A549 (cell line): ENCODE measurements around the gene DPYD. TPM values are rescaled to one million over a fixed set of nuclear protein-coding genes. Genes with fewer than 3 reads are reported as not detected.

Source experiments
- ATAC-seq, 2 experiments: fragments of 200-7000 bp in 1 of 2; fragments of >200 bp in 1 of 2; cut with Nextera tagmentation in 1 of 2; cut with Tn5 transposase in 1 of 2; 3 replicates each; pipeline versions ENCODE4 v1.8.0 to v1.9.1; 2018 to 2020; ENCODE audit warnings: mild to moderate bottlenecking in 1 of 2, moderate library complexity in 1 of 2
- CTCF ChIA-PET: fragments of 300-600 bp; sonication (Branson Sonifier 250); formaldehyde crosslinking; extraction: SDS; loops from one replicate; lab custom pipeline; 2021; ENCODE audit warnings: antibody characterized with exemption, inconsistent platforms; lab: Yijun Ruan, JAX
- POLR2A ChIA-PET: fragments of 350-600 bp; formaldehyde crosslinking; extraction: SDS; loops from one replicate; lab custom pipeline; 2021; ENCODE audit warnings: antibody characterized with exemption, inconsistent platforms; lab: Yijun Ruan, JAX
- DNase-seq, 2 experiments: peaks; one replicate each; pipeline versions ENCODE4 v3.0.0 to v3.0.0-alpha.2; 2011 to 2016; ENCODE audit warnings: low read depth in 1 of 2, low spot score in 1 of 2
- FAIRE-seq: peaks from 2 replicates; lab custom pipeline; 2011; peaks lifted over from hg19 to GRCh38; lab: Jason Lieb, UNC
- H3K27ac ChIP-seq, 2 experiments: fragments of >200 bp; sonication (Bioruptor Twin); formaldehyde crosslinking; 3 replicates each; pipeline ENCODE4 v1.5.1; 2016 to 2017
- H3K4me1 ChIP-seq: fragments of >200 bp; sonication (Bioruptor Twin); formaldehyde crosslinking; 3 replicates; pipeline ENCODE4 v1.6.1; 2016
- H3K4me2 ChIP-seq: fragments of >200 bp; sonication (Bioruptor Twin); formaldehyde crosslinking; 3 replicates; pipeline ENCODE4 v1.6.1; 2016
- H3K4me3 ChIP-seq: fragments of >200 bp; sonication (Bioruptor Twin); formaldehyde crosslinking; 3 replicates; pipeline ENCODE4 v1.5.1; 2016
- H3K9me3 ChIP-seq: fragments of >200 bp; sonication (Bioruptor Twin); formaldehyde crosslinking; 3 replicates; pipeline ENCODE4 v1.6.1; 2016
- BHLHE40 ChIP-seq: IDR thresholded peaks from 2 replicates; pipeline ENCODE4 v1.6.1; 2012; ENCODE audit warnings: low read depth, low read length, inconsistent platforms
- CBX2 ChIP-seq: fragments of 200-600 bp; sonication (generic); IDR thresholded peaks from 2 replicates; pipeline ENCODE4 v1.6.1; 2016; ENCODE audit warnings: low read depth, mild to moderate bottlenecking, borderline replicate concordance
- CBX8 ChIP-seq: fragments of 200-600 bp; sonication (generic); IDR thresholded peaks from 2 replicates; pipeline ENCODE4 v1.6.1; 2016
- CHD2 ChIP-seq: fragments of 150-350 bp; IDR thresholded peaks from 2 replicates; pipeline ENCODE4 v1.6.1; 2014; ENCODE audit warnings: low read length; ENCODE audit not compliant: partially characterized antibody
- FOSL2 ChIP-seq, 2 experiments: fragments of 450-650 bp in 1 of 2; fragments of >200 bp in 1 of 2; sonication (Bioruptor Twin) in 1 of 2; formaldehyde crosslinking; IDR thresholded peaks; 2 replicates each; pipeline versions ENCODE4 v1.5.0 to v1.6.1; 2016 to 2020; ENCODE audit warnings: mild to moderate bottlenecking in 1 of 2, moderate library complexity in 1 of 2
- HOXA7 ChIP-seq: fragments of 250-450 bp; sonication (Bioruptor Pico); IDR thresholded peaks from 2 replicates; pipeline ENCODE4 v1.5.0; 2020; ENCODE audit warnings: mild to moderate bottlenecking, moderate library complexity
- HOXB13 ChIP-seq: fragments of 250-450 bp; sonication (Bioruptor Pico); IDR thresholded peaks from 2 replicates; pipeline ENCODE4 v1.5.0; 2020; ENCODE audit warnings: low read depth, mild to moderate bottlenecking, moderate library complexity
- JUN ChIP-seq, 2 experiments: fragments of >200 bp; sonication (Bioruptor Twin); formaldehyde crosslinking; IDR thresholded peaks; 2 replicates in 1 of 2; 3 replicates in 1 of 2; pipeline ENCODE4 v1.6.1; 2016 to 2017
- JUNB ChIP-seq: fragments of >200 bp; sonication (Bioruptor Twin); formaldehyde crosslinking; IDR thresholded peaks from 2 replicates; pipeline ENCODE4 v1.6.1; 2016
- KDM1A ChIP-seq: fragments of 200-600 bp; sonication (generic); IDR thresholded peaks from 2 replicates; pipeline ENCODE4 v1.6.1; 2016; ENCODE audit warnings: low read depth, mild to moderate bottlenecking
- MAFK ChIP-seq: fragments of 450-650 bp; IDR thresholded peaks from 2 replicates; pipeline ENCODE4 v1.6.1; 2014; ENCODE audit not compliant: partially characterized antibody
- MAZ ChIP-seq: fragments of 150-350 bp; IDR thresholded peaks from 2 replicates; pipeline ENCODE4 v1.6.1; 2014; ENCODE audit warnings: antibody characterized with exemption, low read depth, low read length, borderline replicate concordance
- MYC ChIP-seq: IDR thresholded peaks from 2 replicates; pipeline ENCODE4 v1.6.1; 2012; ENCODE audit warnings: mild to moderate bottlenecking, inconsistent platforms, low read length, improper control_type of control experiment, borderline replicate concordance
- NPAS2 ChIP-seq: fragments of 250-450 bp; sonication (Bioruptor Pico); IDR thresholded peaks from 2 replicates; pipeline ENCODE4 v1.8.0; 2022; ENCODE audit warnings: mild to moderate bottlenecking, moderate library complexity, borderline replicate concordance
- NR3C1 ChIP-seq: fragments of >200 bp; sonication (Bioruptor Twin); formaldehyde crosslinking; IDR thresholded peaks from 3 replicates; pipeline ENCODE4 v1.6.1; 2017
- RCOR1 ChIP-seq: fragments of 150-350 bp; IDR thresholded peaks from 2 replicates; pipeline ENCODE4 v1.6.1; 2014; ENCODE audit warnings: antibody characterized with exemption, low read length, low read depth
- RFX5 ChIP-seq: fragments of 450-650 bp; IDR thresholded peaks from 2 replicates; pipeline ENCODE4 v1.7.1; 2014; ENCODE audit warnings: antibody characterized with exemption, mild to moderate bottlenecking, moderate library complexity
- RNF2 ChIP-seq: fragments of 200-600 bp; sonication (generic); IDR thresholded peaks from 2 replicates; pipeline ENCODE4 v1.6.1; 2016; ENCODE audit warnings: low read depth, mild to moderate bottlenecking, antibody characterized with exemption, moderate library complexity, borderline replicate concordance
- TP53 ChIP-seq: fragments of 250-450 bp; sonication (Bioruptor Pico); IDR thresholded peaks from 2 replicates; pipeline ENCODE4 v1.5.0; 2021; ENCODE audit warnings: mild to moderate bottlenecking, moderate library complexity
- ZSCAN20 ChIP-seq: fragments of 250-450 bp; sonication (Bioruptor Pico); IDR thresholded peaks from 2 replicates; pipeline ENCODE4 v1.8.0; 2022; ENCODE audit warnings: mild to moderate bottlenecking, moderate library complexity
- WGBS: methylation state at CpG from one replicate; pipeline ENCODE4 v1.1.6; 2017; ENCODE audit errors: missing lambda C conversion rate; 5-methylcytosine and 5-hydroxymethylcytosine counted together
- polyA plus RNA-seq, 4 experiments: library from polyadenylated mRNA; depleted of rRNA in 3 of 4; stranded (reverse); fragments of >200 nt; fragmentation: RNase III in 1 of 4; extraction: RNeasy Plus Mini Kit Qiagen cat#74134 plus additional on column Dnase treatment in 1 of 4; gene quantifications; 2 replicates in 3 of 4; 3 replicates in 1 of 4; pipeline ENCODE4 v1.2.3, GENCODE V29; 2011 to 2017
- TF ChIP-seq, protein P1 (sequence below): fragments of 250-450 bp; sonication (Bioruptor Pico); IDR thresholded peaks from 2 replicates; pipeline ENCODE4 v1.5.0; 2020; ENCODE audit warnings: low read depth, mild to moderate bottlenecking, moderate library complexity
- TF ChIP-seq, protein P2 (sequence below): fragments of >200 bp; sonication (Bioruptor Twin); formaldehyde crosslinking; IDR thresholded peaks from 3 replicates; pipeline ENCODE4 v1.6.1; 2016
- TF ChIP-seq, protein P3 (sequence below): fragments of >200 bp; sonication (Bioruptor Twin); formaldehyde crosslinking; IDR thresholded peaks from 3 replicates; pipeline ENCODE4 v1.5.1; 2016
- TF ChIP-seq, protein P4 (sequence below): IDR thresholded peaks from 2 replicates; pipeline ENCODE4 v1.6.1; 2012
- TF ChIP-seq, protein P5 (sequence below): fragments of 150-350 bp; IDR thresholded peaks from 2 replicates; pipeline ENCODE4 v1.6.1; 2014; ENCODE audit warnings: low read depth, mild to moderate bottlenecking, low read length
- TF ChIP-seq, protein P6 (sequence below): fragments of >200 bp; sonication (Bioruptor Twin); formaldehyde crosslinking; IDR thresholded peaks from 2 replicates; pipeline ENCODE4 v1.6.1; 2016
- TF ChIP-seq, protein P7 (sequence below): fragments of 450-650 bp; IDR thresholded peaks from 2 replicates; pipeline ENCODE4 v1.6.1; 2014; ENCODE audit warnings: antibody characterized with exemption

DPYD gene
- polyA plus RNA-seq, 2 of the 4 experiments (the other 2 are of a cell fraction): 5.9 to 7.5 TPM

DNA sequence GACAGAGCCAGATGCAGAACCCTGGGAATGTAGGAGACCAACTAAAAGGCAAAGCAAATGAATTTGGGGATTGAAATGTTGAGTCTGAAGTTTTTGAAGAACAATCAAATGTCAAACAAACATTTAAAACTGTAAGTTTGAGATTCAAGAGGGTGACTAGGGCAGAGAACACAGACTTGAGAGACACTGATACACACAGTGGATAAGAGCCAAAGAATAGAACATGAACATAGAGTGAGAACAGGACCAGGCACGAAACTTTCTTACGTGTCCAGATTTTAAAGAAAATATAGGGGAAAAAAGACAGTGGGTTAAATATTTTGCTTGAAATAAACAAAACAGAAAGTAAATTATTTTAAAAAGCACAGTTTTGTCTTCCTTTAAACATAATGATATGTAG, 115.7 kb downstream of the DPYD start:
- ChIA-PET CTCF (no interaction called here), POLR2A (no interaction called here)
- no peak overlapping the region for H3K4me3 ChIP-seq
- no peaks in the 10 kb centered on the region for H3K9me3 ChIP-seq
- FAIRE-seq (no peak), ATAC-seq (no peak), DNase-seq (no peak)
- TF ChIP-seq, protein P1, sequence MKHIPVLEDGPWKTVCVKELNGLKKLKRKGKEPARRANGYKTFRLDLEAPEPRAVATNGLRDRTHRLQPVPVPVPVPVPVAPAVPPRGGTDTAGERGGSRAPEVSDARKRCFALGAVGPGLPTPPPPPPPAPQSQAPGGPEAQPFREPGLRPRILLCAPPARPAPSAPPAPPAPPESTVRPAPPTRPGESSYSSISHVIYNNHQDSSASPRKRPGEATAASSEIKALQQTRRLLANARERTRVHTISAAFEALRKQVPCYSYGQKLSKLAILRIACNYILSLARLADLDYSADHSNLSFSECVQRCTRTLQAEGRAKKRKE (CRISPR knock-in tag): no peak
- TF ChIP-seq JUN (IDR thresholded peaks at IDR 0.05) (no peak), HOXB13 (CRISPR knock-in tag) (no peak), RCOR1 (no peak)
- no peaks in the 10 kb centered on the region for H3K4me1 ChIP-seq
- no peak overlapping the region for H3K4me2 ChIP-seq
- no peak overlapping the region for H3K27ac ChIP-seq
- WGBS: 94% methylated on average over 2 of the region's 2 CpGs

DNA sequence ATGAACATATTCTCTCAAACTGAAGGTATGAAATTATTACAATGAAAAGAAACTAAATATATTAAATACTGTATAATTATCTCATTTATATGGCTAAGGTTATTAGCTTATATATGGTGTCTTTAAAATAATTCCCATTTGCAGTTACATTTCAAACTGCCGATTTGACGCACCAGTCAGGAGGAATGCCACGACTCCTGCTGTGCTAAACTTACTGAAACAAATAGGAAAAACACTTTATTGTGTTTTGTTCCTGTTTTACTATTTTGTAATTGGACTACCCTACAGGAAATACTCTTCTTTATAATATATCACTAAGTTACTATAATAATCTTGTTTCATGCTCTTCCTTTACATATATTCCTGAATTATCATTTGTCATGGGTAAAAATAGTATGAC, 117.8 kb downstream of the DPYD start:
- CTCF ChIA-PET: no interaction called here
- H3K27ac ChIP-seq: no peak overlapping the region
- H3K9me3 ChIP-seq: no peaks in the 10 kb centered on the region
- no peak for FAIRE-seq
- ATAC-seq: no peak
- no peak overlapping the region for H3K4me3 ChIP-seq
- 91% methylated on average over 3 of the region's 3 CpGs for WGBS
- DNase-seq: no peak
- H3K4me2 ChIP-seq: no peak overlapping the region
- POLR2A ChIA-PET: no interaction called here
- H3K4me1 ChIP-seq: no peaks in the 10 kb centered on the region
- no peak for TF ChIP-seq MAZ
- TF ChIP-seq, protein P2, sequence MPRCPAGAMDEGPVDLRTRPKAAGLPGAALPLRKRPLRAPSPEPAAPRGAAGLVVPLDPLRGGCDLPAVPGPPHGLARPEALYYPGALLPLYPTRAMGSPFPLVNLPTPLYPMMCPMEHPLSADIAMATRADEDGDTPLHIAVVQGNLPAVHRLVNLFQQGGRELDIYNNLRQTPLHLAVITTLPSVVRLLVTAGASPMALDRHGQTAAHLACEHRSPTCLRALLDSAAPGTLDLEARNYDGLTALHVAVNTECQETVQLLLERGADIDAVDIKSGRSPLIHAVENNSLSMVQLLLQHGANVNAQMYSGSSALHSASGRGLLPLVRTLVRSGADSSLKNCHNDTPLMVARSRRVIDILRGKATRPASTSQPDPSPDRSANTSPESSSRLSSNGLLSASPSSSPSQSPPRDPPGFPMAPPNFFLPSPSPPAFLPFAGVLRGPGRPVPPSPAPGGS: no peak
- TF ChIP-seq, protein P3, sequence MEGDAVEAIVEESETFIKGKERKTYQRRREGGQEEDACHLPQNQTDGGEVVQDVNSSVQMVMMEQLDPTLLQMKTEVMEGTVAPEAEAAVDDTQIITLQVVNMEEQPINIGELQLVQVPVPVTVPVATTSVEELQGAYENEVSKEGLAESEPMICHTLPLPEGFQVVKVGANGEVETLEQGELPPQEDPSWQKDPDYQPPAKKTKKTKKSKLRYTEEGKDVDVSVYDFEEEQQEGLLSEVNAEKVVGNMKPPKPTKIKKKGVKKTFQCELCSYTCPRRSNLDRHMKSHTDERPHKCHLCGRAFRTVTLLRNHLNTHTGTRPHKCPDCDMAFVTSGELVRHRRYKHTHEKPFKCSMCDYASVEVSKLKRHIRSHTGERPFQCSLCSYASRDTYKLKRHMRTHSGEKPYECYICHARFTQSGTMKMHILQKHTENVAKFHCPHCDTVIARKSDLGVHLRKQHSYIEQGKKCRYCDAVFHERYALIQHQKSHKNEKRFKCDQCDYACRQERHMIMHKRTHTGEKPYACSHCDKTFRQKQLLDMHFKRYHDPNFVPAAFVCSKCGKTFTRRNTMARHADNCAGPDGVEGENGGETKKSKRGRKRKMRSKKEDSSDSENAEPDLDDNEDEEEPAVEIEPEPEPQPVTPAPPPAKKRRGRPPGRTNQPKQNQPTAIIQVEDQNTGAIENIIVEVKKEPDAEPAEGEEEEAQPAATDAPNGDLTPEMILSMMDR: no peak
- TF ChIP-seq, protein P4, sequence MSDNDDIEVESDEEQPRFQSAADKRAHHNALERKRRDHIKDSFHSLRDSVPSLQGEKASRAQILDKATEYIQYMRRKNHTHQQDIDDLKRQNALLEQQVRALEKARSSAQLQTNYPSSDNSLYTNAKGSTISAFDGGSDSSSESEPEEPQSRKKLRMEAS: no peak
- TF ChIP-seq TP53 (CRISPR knock-in tag): no peak
- TF ChIP-seq ZSCAN20 (CRISPR knock-in tag): no peak
- no peak for TF ChIP-seq JUNB
- no peak for TF ChIP-seq RCOR1
- no peak for TF ChIP-seq RNF2
- TF ChIP-seq KDM1A: no peak
- TF ChIP-seq HOXA7 (CRISPR knock-in tag): no peak
- no peak for TF ChIP-seq RFX5
- no peak for TF ChIP-seq HOXB13 (CRISPR knock-in tag)
- no peak for TF ChIP-seq BHLHE40
- TF ChIP-seq, protein P5, sequence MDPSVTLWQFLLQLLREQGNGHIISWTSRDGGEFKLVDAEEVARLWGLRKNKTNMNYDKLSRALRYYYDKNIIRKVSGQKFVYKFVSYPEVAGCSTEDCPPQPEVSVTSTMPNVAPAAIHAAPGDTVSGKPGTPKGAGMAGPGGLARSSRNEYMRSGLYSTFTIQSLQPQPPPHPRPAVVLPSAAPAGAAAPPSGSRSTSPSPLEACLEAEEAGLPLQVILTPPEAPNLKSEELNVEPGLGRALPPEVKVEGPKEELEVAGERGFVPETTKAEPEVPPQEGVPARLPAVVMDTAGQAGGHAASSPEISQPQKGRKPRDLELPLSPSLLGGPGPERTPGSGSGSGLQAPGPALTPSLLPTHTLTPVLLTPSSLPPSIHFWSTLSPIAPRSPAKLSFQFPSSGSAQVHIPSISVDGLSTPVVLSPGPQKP: no peak
- no peak for TF ChIP-seq MAFK
- TF ChIP-seq CBX8: no peak

DNA sequence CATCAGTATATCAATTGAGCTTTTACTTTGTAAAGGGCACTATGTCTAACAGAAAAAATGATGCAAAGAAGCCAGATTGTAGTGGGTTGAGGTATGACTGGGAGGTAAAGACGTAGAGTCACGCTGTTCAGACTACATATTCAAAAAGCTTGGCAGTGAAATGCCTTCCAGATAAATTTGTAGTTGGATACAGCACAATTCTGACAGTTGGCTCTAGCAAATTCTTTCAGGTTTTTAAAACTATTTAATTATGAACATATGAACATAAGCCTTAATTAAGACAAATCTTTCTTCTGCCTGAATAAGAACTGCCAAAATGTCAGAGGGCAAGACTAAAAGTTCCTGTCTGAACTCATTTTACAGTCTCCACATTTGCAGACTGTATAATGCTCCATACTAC, 118.8 kb downstream of the DPYD start:
- FAIRE-seq (no peak), DNase-seq (no peak), ATAC-seq (no peak)
- H3K4me1 ChIP-seq: peaks cover 5% of the 10 kb centered on the region
- no peak overlapping the region for H3K4me2 ChIP-seq
- no peak overlapping the region for H3K27ac ChIP-seq
- POLR2A ChIA-PET: no interaction called here
- WGBS: 95% methylated on average over 2 of the region's 2 CpGs
- no peak overlapping the region for H3K4me3 ChIP-seq
- H3K9me3 ChIP-seq: no peaks in the 10 kb centered on the region
- CTCF ChIA-PET: no interaction called here
- TF ChIP-seq JUNB (no peak), MYC (no peak), RFX5 (no peak), CHD2 (no peak), CBX2 (no peak), NPAS2 (CRISPR knock-in tag) (no peak), NR3C1 (no peak), FOSL2 (IDR thresholded peaks at IDR 0.05) (no peak), FOSL2 (CRISPR knock-in tag; IDR thresholded peaks at IDR 0.05) (no peak)
- TF ChIP-seq, protein P6, sequence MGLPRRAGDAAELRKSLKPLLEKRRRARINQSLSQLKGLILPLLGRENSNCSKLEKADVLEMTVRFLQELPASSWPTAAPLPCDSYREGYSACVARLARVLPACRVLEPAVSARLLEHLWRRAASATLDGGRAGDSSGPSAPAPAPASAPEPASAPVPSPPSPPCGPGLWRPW: no peak
- TF ChIP-seq, protein P1 (CRISPR knock-in tag): no peak
- TF ChIP-seq, protein P7, sequence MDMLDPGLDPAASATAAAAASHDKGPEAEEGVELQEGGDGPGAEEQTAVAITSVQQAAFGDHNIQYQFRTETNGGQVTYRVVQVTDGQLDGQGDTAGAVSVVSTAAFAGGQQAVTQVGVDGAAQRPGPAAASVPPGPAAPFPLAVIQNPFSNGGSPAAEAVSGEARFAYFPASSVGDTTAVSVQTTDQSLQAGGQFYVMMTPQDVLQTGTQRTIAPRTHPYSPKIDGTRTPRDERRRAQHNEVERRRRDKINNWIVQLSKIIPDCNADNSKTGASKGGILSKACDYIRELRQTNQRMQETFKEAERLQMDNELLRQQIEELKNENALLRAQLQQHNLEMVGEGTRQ: no peak
